Keratinocyte (primary cell): ENCODE results near the gene RNF212. TPM values are rescaled to one million over a fixed set of nuclear protein-coding genes. Genes with fewer than 3 reads are reported as not detected.

Experiments
- DNase-seq: peaks from one replicate; pipeline ENCODE4 v3.0.0-alpha.2; 2011; ENCODE audit warnings: low read depth, missing footprints, low spot score
- FAIRE-seq: peaks from 2 replicates; lab custom pipeline; 2011; peaks lifted over from hg19 to GRCh38; lab: Jason Lieb, UNC
- H2AFZ ChIP-seq: 2 replicates; pipeline ENCODE4 v1.6.0; 2012; ENCODE audit warnings: low read length, control low read depth, inconsistent platforms; ENCODE audit not compliant: control insufficient read depth
- H3K27ac ChIP-seq: 2 replicates; pipeline ENCODE4 v1.5.1; 2011; ENCODE audit warnings: low read length; ENCODE audit not compliant: control insufficient read depth, insufficient read depth
- H3K27me3 ChIP-seq: 3 replicates; pipeline ENCODE4 v1.6.0; 2011; ENCODE audit warnings: low read length; ENCODE audit not compliant: control insufficient read depth, insufficient read depth; ENCODE audit errors: extremely low read depth
- H3K36me3 ChIP-seq, 2 experiments: 2 replicates in 1 of 2; 3 replicates in 1 of 2; pipeline ENCODE4 v1.5.1; 2011; ENCODE audit warnings: low read length in 2 of 2, mild to moderate bottlenecking in 1 of 2; ENCODE audit not compliant: control insufficient read depth in 2 of 2, insufficient read depth in 2 of 2; ENCODE audit errors: extremely low read depth in 1 of 2
- H3K4me1 ChIP-seq: 3 replicates; pipeline ENCODE4 v1.5.1; 2011; ENCODE audit warnings: low read length; ENCODE audit not compliant: control insufficient read depth, insufficient read depth; ENCODE audit errors: extremely low read depth
- H3K4me2 ChIP-seq: 3 replicates; pipeline ENCODE4 v1.6.0; 2011; ENCODE audit warnings: low read depth, low read length; ENCODE audit not compliant: control insufficient read depth, insufficient read depth; ENCODE audit errors: extremely low read depth
- H3K4me3 ChIP-seq, 3 experiments: fragments of 200-600 bp in 1 of 3; sonication (generic) in 1 of 3; 2 replicates in 2 of 3; 3 replicates in 1 of 3; pipeline ENCODE4 v1.5.1; 2011 to 2016; ENCODE audit warnings: low read length in 3 of 3, mild to moderate bottlenecking in 3 of 3, control low read depth in 2 of 3, inconsistent platforms in 1 of 3, low read depth in 1 of 3, mixed read lengths in 1 of 3, mixed run types in 1 of 3, moderate library complexity in 1 of 3; ENCODE audit not compliant: control insufficient read depth in 2 of 3, insufficient read depth in 2 of 3; ENCODE audit errors: extremely low read depth in 1 of 3
- H3K79me2 ChIP-seq: 2 replicates; pipeline ENCODE4 v1.6.0; 2012; ENCODE audit warnings: low read length; ENCODE audit not compliant: control insufficient read depth, insufficient read depth
- H3K9ac ChIP-seq: 3 replicates; pipeline ENCODE4 v1.6.0; 2011; ENCODE audit warnings: low read length; ENCODE audit not compliant: control insufficient read depth, insufficient read depth; ENCODE audit errors: extremely low read depth
- H3K9me1 ChIP-seq: 3 replicates; pipeline ENCODE4 v1.6.0; 2011; ENCODE audit warnings: low read length; ENCODE audit not compliant: control insufficient read depth, insufficient read depth; ENCODE audit errors: extremely low read depth
- H3K9me3 ChIP-seq: 2 replicates; pipeline ENCODE4 v1.5.1; 2012; ENCODE audit warnings: low read depth, low read length; ENCODE audit not compliant: control insufficient read depth
- H4K20me1 ChIP-seq: 3 replicates; pipeline ENCODE4 v1.6.0; 2011; ENCODE audit warnings: low read length; ENCODE audit not compliant: control insufficient read depth, insufficient read depth; ENCODE audit errors: extremely low read depth
- CTCF ChIP-seq, 3 experiments: IDR thresholded peaks in 1 of 3; conservative IDR thresholded peaks in 1 of 3; optimal IDR thresholded peaks in 1 of 3; 2 replicates in 2 of 3; 3 replicates in 1 of 3; pipeline versions ENCODE3 to v1.5.1; 2011; ENCODE audit warnings: low read length in 3 of 3, mild to moderate bottlenecking in 3 of 3, moderate library complexity in 2 of 3, control low read depth in 1 of 3, inconsistent platforms in 1 of 3; ENCODE audit not compliant: insufficient read depth in 2 of 3; ENCODE audit errors: extremely low read depth in 1 of 3
- EZH2 ChIP-seq: IDR thresholded peaks from one replicate; pipeline ENCODE4 v1.6.1; 2012; ENCODE audit warnings: inconsistent platforms, mild to moderate bottlenecking, low read length, moderate library complexity
- dilution Hi-C: fragments of 300-500 bp; cut with MboI; formaldehyde crosslinking; loops from one replicate; pipeline ENCODE4 v1.7.0; 2020; ENCODE audit warnings: low sequenced_read_pairs; ENCODE audit not compliant: extremely low pct_ligation_motif_present
- polyA plus RNA-seq, 5 experiments: library from polyadenylated mRNA; depleted of rRNA in 3 of 5; stranded (reverse) in 3 of 5; stranded (forward) in 1 of 5; unstranded in 1 of 5; fragments of >200 nt; gene quantifications; 1 replicate in 1 of 5; 2 replicates in 3 of 5; 3 replicates in 1 of 5; pipeline versions ENCODE4 v1.2.1 to v1.2.3, GENCODE V29; 2011 to 2012; ENCODE audit warnings: missing spikeins in 2 of 5, low read depth in 1 of 5, low replicate concordance in 1 of 5

Gene RNF212
- polyA plus RNA-seq, 1 donor (not counting 4 experiments of a cell fraction or from before 2014, with no cell fraction given), result 0.16 TPM

- no peaks in the 10 kb centered on the region for H3K9me3 ChIP-seq
- no peak overlapping the region for H3K9ac ChIP-seq
- H3K27ac ChIP-seq, result no peak overlapping the region
- no peaks in the 10 kb centered on the region for H3K79me2 ChIP-seq
- dilution Hi-C loops, result no loop called here
- H3K36me3 ChIP-seq, result no peaks in the 10 kb centered on the region
- H3K9me1 ChIP-seq, result no peaks in the 10 kb centered on the region
- H3K4me3 ChIP-seq, result no peak overlapping the region
- H2AFZ ChIP-seq, result no peak overlapping the region
- no peak for FAIRE-seq
- H3K4me2 ChIP-seq, result no peak overlapping the region
- DNase-seq, result no peak
- no peak for TF ChIP-seq EZH2
- TF ChIP-seq CTCF (optimal IDR thresholded peaks at IDR 0.05 in 1 of 3, IDR thresholded peaks at IDR 0.05 in 1 of 3, conservative IDR thresholded peaks at IDR 0.05 in 1 of 3; ENCODE audit: extremely low read depth in 1 of 3, insufficient read depth in 2 of 3, low read length in 3 of 3), result no peak
- H4K20me1 ChIP-seq, result no peaks in the 10 kb centered on the region
- peaks cover 11% of the 10 kb centered on the region for H3K27me3 ChIP-seq
- no peaks in the 10 kb centered on the region for H3K4me1 ChIP-seq
Measured at GRCh38 chr4:1139860-1140259, 26.5 kb upstream of the RNF212 start.

DNA sequence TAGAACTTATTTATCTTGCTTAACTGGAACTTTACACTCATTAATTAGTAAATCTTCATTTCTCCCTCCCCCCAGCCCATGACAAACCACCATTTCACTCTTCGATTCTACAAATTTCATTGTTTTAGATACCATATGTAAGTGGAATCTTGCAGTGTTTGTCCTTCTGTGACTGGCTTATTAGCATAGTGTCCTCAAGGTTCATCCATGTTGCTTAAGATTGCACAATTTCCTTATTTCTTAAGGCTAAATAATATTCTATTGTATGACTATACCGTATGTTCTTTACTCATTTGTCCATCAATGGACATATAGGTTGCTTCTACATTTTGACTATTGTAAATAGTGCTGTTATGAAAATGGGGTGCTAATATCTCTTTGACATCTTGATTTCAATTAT, 24.5 kb upstream of the RNF212 start:
- no peak for FAIRE-seq
- dilution Hi-C loops, result no loop called here

More for the DNA sequence above, 24.5 kb upstream of the RNF212 start:
- no peaks in the 10 kb centered on the region for H3K36me3 ChIP-seq
- no peaks in the 10 kb centered on the region for H3K9me1 ChIP-seq
- no peak overlapping the region for H2AFZ ChIP-seq
- H3K9ac ChIP-seq, result no peak overlapping the region
- TF ChIP-seq CTCF (optimal IDR thresholded peaks at IDR 0.05 in 1 of 3, IDR thresholded peaks at IDR 0.05 in 1 of 3, conservative IDR thresholded peaks at IDR 0.05 in 1 of 3; ENCODE audit: extremely low read depth in 1 of 3, insufficient read depth in 2 of 3, low read length in 3 of 3), result no peak
- TF ChIP-seq EZH2, result no peak
- H3K79me2 ChIP-seq, result no peaks in the 10 kb centered on the region
- H4K20me1 ChIP-seq, result no peaks in the 10 kb centered on the region
- no peak for DNase-seq
- H3K27ac ChIP-seq, result no peak overlapping the region
- no peaks in the 10 kb centered on the region for H3K4me1 ChIP-seq
- no peak overlapping the region for H3K4me2 ChIP-seq
- H3K27me3 ChIP-seq, result peaks cover 11% of the 10 kb centered on the region
- H3K4me3 ChIP-seq, result no peak overlapping the region
- no peaks in the 10 kb centered on the region for H3K9me3 ChIP-seq
